Fibroblast of mammary gland (primary cell): ENCODE data around the gene TBCD.

Source experiments
- DNase-seq: peaks from one replicate; pipeline ENCODE4 v3.0.0-alpha.2; 2010; ENCODE audit warnings: low read depth
- H3K4me3 ChIP-seq: 2 replicates; pipeline ENCODE4 v1.5.1; 2011; ENCODE audit warnings: low read depth, mild to moderate bottlenecking, low read length, moderate library complexity; ENCODE audit not compliant: control insufficient read depth
- CTCF ChIP-seq: conservative IDR thresholded peaks from 2 replicates; pipeline ENCODE4 v1.5.1; 2011; ENCODE audit warnings: low read depth, low read length, inconsistent platforms; ENCODE audit not compliant: control insufficient read depth, insufficient read depth

Gene TBCD

GRCh38 chr17:82831041-82831817 lies 79.4 kb downstream of the TBCD start:
- no peak for DNase-seq
- no peak for TF ChIP-seq CTCF
- H3K4me3 ChIP-seq, result no peak overlapping the region

GRCh38 chr17:82831818-82832200 lies 79.9 kb downstream of the TBCD start:
- DNase-seq, result no peak
- no peak overlapping the region for H3K4me3 ChIP-seq
- no peak for TF ChIP-seq CTCF

GRCh38 chr17:82832411-82832810 lies 80.5 kb downstream of the TBCD start:
- TF ChIP-seq CTCF, result no peak
- no peak for DNase-seq
- no peak overlapping the region for H3K4me3 ChIP-seq

GRCh38 chr17:82832881-82833475 lies 81.1 kb downstream of the TBCD start:
- H3K4me3 ChIP-seq, result no peak overlapping the region
- no peak for DNase-seq
- no peak for TF ChIP-seq CTCF

- no peak for DNase-seq
- no peak for TF ChIP-seq CTCF
These were observed 83.3 kb downstream of the TBCD start for GRCh38 chr17:82835122-82835521.

GRCh38 chr17:82835766-82836512 lies 84.1 kb downstream of the TBCD start:
- no peak overlapping the region for H3K4me3 ChIP-seq
- DNase-seq, result no peak
- no peak for TF ChIP-seq CTCF

More at GRCh38 chr17:82835122-82835521, 83.3 kb downstream of the TBCD start:
- no peak overlapping the region for H3K4me3 ChIP-seq
